Calu3 (cell line): ENCODE data around the gene OGFOD3. TPM values are rescaled to one million over a fixed set of nuclear protein-coding genes. Genes with fewer than 3 reads are reported as not detected.

Experiments
- BruUV-seq: library from RNA; stranded (reverse); fragments of 400-500 nt; replicated peaks from 2 replicates; lab custom pipeline; 2021; lab: Mats Ljungman, UMichigan
- CTCF ChIA-PET: fragments of 300-600 bp; sonication (Branson Sonifier 250); formaldehyde crosslinking; loops from one replicate; lab custom pipeline; 2022; ENCODE audit warnings: antibody characterized with exemption; lab: Charles Lee
- DNase-seq: peaks from one replicate; pipeline ENCODE4 v3.0.0; 2022
- H3K27ac Mint-ChIP-seq: one replicate; pipeline ENCODE4 v1.8.0; 2022; ENCODE audit warnings: mixed read lengths; ENCODE audit not compliant: unreplicated experiment
- H3K27me3 Mint-ChIP-seq: one replicate; pipeline ENCODE4 v1.8.0; 2022; ENCODE audit warnings: mixed read lengths; ENCODE audit not compliant: unreplicated experiment
- H3K36me3 Mint-ChIP-seq: one replicate; pipeline ENCODE4 v1.8.0; 2022; ENCODE audit warnings: mild to moderate bottlenecking, moderate library complexity, mixed read lengths; ENCODE audit not compliant: insufficient read depth, unreplicated experiment
- H3K4me1 Mint-ChIP-seq: one replicate; pipeline ENCODE4 v1.8.0; 2022; ENCODE audit warnings: mild to moderate bottlenecking, low read depth, mixed read lengths; ENCODE audit not compliant: unreplicated experiment
- H3K4me3 Mint-ChIP-seq: one replicate; pipeline ENCODE4 v1.8.0; 2022; ENCODE audit warnings: mild to moderate bottlenecking, low read depth, moderate library complexity, mixed read lengths; ENCODE audit not compliant: unreplicated experiment
- H3K9me3 Mint-ChIP-seq: one replicate; pipeline ENCODE4 v1.8.0; 2022; ENCODE audit warnings: low read depth, mixed read lengths; ENCODE audit not compliant: unreplicated experiment
- CTCF ChIP-seq: fragments of 200-600 bp; IDR thresholded peaks from one replicate; pipeline ENCODE4 v1.8.0; 2022; ENCODE audit warnings: antibody characterized with exemption; ENCODE audit not compliant: unreplicated experiment
- intact Hi-C: fragments of 100-400 bp; cut with micrococcal nuclease; formaldehyde crosslinking; loops from one replicate; pipeline ENCODE4 v1.10.0; 2022; ENCODE audit not compliant: unreplicated experiment
- total RNA-seq: library from RNA; stranded (reverse); gene quantifications from 2 replicates; pipeline ENCODE4 v1.2.3, GENCODE V29; 2022

OGFOD3 gene
- total RNA-seq, 1 experiment from 2014 or later = 29.0 TPM

DNA sequence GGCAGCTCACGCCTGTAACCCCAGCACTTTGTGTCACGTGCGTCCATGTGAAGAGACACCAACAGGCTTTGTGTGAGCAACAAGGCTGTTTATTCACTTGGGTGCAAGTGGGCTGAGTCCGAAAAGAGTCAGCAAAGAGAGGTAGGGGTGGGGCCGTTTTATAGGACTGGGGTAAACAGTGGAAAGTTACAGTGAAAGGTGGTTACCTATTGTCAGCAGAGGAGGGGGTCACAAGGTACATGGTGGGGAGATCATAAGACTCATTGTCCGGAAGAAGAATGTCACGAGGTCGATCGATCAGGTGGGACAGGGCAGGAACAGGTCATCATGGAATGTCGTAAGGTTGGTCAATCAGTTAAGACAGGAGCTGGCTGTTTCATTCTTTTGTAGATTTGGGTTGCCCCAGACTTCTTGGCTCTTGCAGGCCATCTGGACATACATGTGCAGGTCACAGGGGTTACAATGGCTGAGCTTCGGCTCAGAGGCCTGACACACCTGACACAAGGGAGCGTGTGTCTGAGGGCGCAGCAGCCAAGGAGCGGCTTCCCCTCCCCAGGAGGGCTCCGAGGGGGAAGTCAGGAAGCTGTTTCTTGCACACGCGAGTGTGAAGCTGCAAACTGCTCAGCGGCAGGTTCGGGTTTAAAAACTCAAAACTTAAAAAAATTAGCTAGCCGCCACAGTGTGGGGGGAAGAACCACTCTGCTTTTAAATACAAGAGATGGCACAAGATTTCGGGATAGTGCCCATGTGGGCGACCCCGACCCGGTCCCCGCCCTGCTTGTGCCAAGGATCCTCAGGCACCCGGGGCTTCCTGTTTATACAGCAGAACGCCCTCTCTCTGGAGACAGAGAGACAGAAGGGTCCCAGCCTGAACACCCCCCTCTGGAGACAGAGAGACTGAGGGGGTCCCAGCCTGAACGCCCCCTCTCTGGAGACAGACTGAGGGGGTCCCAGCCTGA lies 71.8 kb downstream of the OGFOD3 start:
- BruUV-seq = no TSS peak
- intact Hi-C loops = no loop called here
- Mint-ChIP-seq H3K27ac (peak overlapping the region; percentile 13), H3K4me3 (peak overlapping the region; percentile 0), H3K36me3 (peaks cover 12% of the 10 kb centered on the region), H3K4me1 (peaks cover 11% of the 10 kb centered on the region), H3K9me3 (no peaks in the 10 kb centered on the region), H3K27me3 (peaks cover 18% of the 10 kb centered on the region)
- CTCF ChIA-PET = no interaction called here
- DNase-seq = peak; percentile 34
- no peak for TF ChIP-seq CTCF

DNA sequence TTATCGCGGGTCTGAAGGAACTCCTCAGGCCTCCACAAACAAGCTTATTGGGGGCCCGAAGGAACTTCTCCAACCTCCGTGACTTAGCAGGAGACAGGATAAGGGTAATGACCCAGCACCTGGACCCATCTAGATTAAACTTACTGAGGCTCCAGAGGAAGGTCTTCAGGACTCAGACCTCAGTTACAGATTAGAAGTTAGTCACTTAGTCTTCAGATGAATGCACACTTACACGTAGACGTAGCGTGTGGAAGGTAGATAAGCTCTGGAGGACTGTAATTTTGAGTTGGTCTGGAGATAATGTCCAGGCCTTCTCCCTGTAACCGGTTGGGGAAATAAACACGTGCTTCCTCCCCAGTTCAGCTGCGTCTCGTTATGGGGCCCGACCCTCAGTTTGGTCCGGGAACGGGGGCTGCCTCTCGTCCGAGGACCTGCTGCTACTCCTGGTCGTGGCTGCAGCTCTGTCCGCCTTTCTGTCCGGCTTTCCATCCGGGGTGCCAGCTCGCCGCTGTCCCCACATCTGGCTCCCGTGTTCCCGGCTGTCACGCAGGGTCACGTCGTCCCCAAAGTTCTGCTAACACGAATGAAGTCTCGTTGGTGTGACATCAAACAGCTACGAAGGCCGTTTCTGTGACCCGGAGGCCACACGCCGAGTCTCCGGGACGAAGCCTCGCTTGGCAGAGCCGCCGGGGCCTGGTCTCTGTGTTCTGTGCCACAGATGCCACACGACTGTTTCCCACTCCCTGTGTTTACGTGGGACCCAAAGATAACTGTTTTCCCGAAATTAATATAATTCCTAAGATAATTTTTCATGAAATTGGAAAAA lies 73.0 kb downstream of the OGFOD3 start:
- H3K4me3 Mint-ChIP-seq = no peak overlapping the region
- intact Hi-C loops = no loop called here
- H3K36me3 Mint-ChIP-seq = peaks cover 12% of the 10 kb centered on the region
- no peak for DNase-seq
- H3K4me1 Mint-ChIP-seq = peaks cover 11% of the 10 kb centered on the region
- H3K9me3 Mint-ChIP-seq = no peaks in the 10 kb centered on the region
- TF ChIP-seq CTCF = no peak
- H3K27me3 Mint-ChIP-seq = peaks cover 18% of the 10 kb centered on the region
- BruUV-seq = no TSS peak
- no peak overlapping the region for H3K27ac Mint-ChIP-seq
- CTCF ChIA-PET = no interaction called here

- no peak for TF ChIP-seq CTCF
- Mint-ChIP-seq H3K27me3 (peaks cover 14% of the 10 kb centered on the region), H3K4me1 (peaks cover 14% of the 10 kb centered on the region), H3K27ac (no peak overlapping the region), H3K36me3 (peaks cover 12% of the 10 kb centered on the region), H3K4me3 (no peak overlapping the region), H3K9me3 (no peaks in the 10 kb centered on the region)
- DNase-seq = no peak
- intact Hi-C loops = no loop called here
- no TSS peak for BruUV-seq
- CTCF ChIA-PET = no interaction called here
These were observed 74.0 kb downstream of the OGFOD3 start for GRCh38 chr17:82344175-82344907.

DNA sequence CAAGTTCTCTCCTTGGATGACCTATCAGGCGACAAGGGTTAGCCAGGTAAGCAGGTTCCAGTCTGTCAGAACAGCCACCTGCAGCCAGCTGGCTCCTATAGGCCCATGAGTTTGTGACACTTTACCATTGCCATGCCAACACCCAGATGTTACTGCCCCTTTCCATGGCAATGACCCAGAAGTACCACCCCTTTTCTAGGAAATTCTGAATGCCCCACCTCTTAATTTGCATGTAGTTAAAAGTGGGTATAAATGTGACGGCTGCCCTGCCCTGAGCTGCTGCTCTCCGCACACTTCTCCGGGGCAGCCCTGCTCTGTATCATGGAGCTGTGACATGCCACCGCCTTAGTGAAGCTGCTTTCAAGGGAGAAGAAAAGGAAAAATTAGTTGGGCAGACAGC lies 74.8 kb downstream of the OGFOD3 start:
- H3K27me3 Mint-ChIP-seq = peaks cover 6% of the 10 kb centered on the region
- BruUV-seq = no TSS peak
- no peak overlapping the region for H3K4me3 Mint-ChIP-seq
- intact Hi-C loops = no loop called here
- H3K4me1 Mint-ChIP-seq = peaks cover 21% of the 10 kb centered on the region
- H3K36me3 Mint-ChIP-seq = peaks cover 12% of the 10 kb centered on the region
- DNase-seq = no peak
- TF ChIP-seq CTCF = no peak
- CTCF ChIA-PET = no interaction called here
- H3K9me3 Mint-ChIP-seq = no peaks in the 10 kb centered on the region
- no peak overlapping the region for H3K27ac Mint-ChIP-seq
